ENCODE results near the gene MYCT1.

Gene MYCT1

GRCh38 chr6:152723398-152723797 lies 25.7 kb downstream of the MYCT1 start:
- DNase-seq (ENCODE audit: low read depth) = peak; percentile 66

- DNase-seq (ENCODE audit: low read depth) = no peak
Observed at GRCh38 chr6:152726313-152726712, 28.6 kb downstream of the MYCT1 start.

DNA sequence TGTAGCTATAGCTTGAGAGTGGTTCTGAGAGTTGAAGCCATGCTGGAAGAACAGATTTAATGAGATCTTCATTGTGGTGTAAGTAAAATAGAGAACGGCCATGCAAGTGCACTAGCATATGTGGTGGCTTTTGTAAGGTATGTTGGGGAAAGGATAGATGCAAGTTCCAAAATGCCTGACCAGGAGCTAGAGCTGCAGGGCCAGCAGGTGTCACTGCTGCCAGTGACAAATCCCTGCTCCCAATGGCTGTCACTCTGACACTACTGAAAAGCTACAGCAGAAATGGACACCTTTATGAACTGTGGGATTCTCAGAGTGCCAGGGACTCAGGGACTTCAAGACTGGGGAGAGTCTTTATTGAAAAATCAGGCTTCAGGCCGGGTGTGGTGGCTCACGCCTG lies 29.8 kb downstream of the MYCT1 start:
- DNase-seq (ENCODE audit: low read depth) = no peak

- DNase-seq (ENCODE audit: low read depth) = no peak
Observed at GRCh38 chr6:152734630-152735029, 36.9 kb downstream of the MYCT1 start.

DNA sequence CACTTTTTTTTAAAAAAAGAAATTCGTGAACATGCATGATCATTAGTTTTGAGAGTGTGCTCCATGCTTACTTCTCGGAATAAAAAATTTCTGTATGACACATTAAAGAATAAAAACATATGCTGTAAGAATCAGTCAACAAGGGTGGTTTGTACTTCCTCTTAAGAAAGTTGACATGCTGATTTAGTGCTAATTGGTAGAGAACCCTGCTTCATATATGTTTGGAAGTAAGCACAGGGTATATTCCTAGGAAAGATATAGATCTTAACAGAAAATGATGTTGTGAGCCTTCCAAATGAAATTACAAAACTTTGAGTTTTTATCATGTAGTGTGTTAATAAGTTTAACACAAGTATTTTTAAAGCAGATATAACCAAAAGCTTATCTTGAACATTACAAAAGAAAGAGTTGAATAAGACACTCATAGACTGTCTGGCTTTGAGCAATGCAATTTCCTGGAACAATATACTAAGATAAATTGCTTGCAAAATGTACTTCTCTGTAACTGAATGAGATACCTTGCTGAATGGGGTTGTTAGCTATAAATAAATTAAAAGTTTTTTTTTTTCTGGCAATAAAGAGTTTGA lies 39.1 kb downstream of the MYCT1 start:
- DNase-seq (ENCODE audit: low read depth) = no peak

- no peak for DNase-seq (ENCODE audit: low read depth)
Observed at GRCh38 chr6:152745509-152746171, 47.9 kb downstream of the MYCT1 start.

DNA sequence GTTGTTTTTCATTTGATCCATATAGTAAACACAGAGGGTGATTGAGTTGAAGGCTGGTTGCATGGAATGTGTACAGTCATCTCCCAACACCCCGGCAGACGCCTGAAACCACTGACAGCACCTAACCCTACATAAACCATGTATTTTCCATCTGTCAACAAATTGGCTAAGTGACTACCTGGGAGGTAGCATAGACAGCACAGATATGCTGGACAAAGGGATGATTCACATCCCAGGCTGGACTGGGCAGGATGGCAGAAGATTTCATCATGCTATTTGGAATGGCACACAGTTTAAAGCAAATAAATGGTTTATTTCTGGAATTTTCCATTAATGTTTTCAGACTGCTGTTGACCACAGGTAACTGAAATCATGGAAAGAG lies 48.5 kb downstream of the MYCT1 start:
- peak; percentile 55 for DNase-seq (ENCODE audit: low read depth)

DNA sequence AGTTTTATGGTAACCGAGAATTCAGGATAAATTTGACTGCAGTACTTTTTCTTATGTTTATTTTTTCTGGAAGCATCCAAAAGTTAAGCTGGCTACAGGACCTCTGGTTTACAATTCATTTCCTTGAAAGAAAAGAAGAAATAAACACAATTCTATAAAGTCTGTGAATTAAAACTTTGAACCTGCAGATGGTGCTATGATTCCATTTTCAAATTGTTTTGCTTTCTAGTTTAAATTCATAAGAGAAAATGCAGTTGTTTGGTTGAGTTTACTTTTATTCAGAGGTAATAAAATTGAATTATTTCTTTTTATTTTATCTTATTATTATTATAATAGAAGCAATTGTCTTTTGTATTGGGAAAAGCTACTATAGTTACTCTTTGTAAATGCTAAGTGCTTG lies 51.1 kb downstream of the MYCT1 start:
- DNase-seq (ENCODE audit: low read depth) = peak; percentile 30

DNA sequence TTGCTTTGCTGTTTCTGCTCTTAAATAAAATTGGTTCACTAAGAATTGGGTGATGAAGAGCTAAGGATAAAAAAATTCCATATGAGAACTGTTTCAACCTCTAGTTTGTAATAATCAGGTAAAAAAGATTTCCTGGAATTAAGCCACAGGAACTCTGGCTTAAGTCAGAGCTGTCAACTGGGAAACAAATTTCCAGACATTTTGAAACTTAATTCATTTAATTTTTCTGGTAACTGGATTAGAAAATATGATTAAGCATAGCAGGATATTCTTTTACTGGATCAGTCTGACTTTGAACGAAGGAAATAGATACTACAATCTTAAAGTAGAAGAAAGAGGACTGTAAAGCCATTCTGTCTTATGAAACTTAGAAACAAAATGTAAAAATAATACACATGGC lies 51.6 kb downstream of the MYCT1 start:
- DNase-seq (ENCODE audit: low read depth) = no peak

DNA sequence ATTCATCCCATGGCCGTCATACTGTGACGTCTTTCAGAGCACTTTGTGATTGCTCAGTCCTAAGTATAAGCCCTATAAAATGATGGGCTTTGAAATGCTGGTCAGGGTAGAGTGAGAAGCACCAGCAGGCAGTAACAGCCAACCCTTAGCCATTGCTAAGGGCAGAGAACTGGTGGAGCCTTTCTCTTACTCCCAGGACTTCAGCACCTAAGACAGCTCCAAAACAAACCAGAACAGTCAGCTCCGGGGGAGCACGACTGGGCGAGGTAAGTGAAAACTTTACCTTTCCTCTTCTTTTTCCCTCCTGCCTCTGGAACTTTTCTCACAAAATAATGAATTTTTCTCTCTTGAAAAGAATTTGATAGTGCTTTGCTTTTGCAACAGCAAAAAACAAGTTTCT lies 53.0 kb downstream of the MYCT1 start, which contains the start of gene VIP:
TSS of gene VIP (plus strand) at position 104 of the 400 bp plus-strand sequence. CDS start 1,381 bp downstream, outside the sequence.
- peak; percentile 55 for DNase-seq (ENCODE audit: low read depth)

DNA sequence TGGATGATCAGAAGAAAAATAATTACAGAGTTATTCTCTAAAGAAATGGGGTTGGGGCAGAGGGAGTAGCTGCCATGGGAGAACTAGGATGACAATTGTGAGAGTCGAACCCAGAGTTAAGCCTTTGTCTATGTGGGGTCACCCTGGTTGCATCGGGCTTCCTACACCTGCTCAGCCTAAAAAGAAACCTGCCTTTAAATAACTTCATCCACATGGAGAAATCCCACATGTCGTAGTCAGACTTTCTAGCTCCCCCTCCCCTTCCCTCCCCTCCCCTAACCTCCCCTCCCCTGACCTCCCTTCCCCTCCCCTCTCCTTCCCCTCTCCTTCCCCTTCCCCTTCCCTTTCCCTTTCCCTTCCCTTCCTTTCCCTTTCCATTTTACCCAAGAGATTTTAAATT lies 67.6 kb downstream of the MYCT1 start:
- no peak for DNase-seq (ENCODE audit: low read depth)

DNA sequence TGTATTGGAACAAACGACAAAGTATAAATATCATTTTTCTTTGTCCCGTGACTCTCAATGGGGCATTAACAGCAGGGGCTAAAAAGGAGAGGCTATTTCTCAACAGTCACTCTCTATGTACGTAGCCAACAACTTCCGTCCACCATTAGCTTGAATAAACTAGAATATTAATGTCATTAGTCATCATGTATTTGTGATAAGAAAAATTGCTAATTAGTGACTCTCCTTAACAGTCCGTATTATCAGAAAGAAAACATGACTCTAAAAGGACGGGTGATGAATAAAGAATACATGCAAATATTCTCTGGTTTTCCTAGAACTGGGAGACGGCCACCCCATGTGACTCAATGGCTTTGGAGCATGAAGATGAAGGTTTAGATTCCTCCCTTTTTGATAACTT lies 71.5 kb downstream of the MYCT1 start:
- no peak for DNase-seq (ENCODE audit: low read depth)

DNA sequence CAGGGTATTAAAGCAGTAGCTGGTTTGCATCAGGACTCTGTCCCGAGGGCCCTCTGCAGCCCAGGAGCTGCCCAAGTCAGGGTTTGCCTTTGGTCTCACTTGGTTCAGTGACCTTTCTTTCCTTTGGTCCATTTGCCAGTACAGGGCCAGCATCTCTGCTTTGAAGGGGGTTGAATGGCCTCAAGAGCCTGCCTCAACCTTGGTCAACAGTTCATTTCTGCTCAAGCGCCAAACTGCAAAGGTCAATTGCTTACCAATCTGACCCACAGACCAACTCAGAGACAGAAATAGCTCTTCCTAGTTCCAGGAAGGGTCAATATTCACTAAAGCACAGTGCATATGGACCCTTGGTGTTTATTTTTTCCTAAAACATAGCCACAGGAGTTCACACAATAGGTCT lies 72.3 kb downstream of the MYCT1 start:
- no peak for DNase-seq (ENCODE audit: low read depth)

GRCh38 chr6:152771061-152771687 lies 73.5 kb downstream of the MYCT1 start:
- no peak for DNase-seq (ENCODE audit: low read depth)

All from ELR (cell line).